GM12878 (cell line): Measurements from ENCODE around the gene CCDC102B. TPM values are rescaled to one million over a fixed set of nuclear protein-coding genes. Genes with fewer than 3 reads are reported as not detected.

ENCODE experiments used
- ATAC-seq: fragments of 200-7000 bp; cut with Tn5 transposase; 3 replicates; pipeline ENCODE4 v1.9.1; 2020; ENCODE audit warnings: mild to moderate bottlenecking, moderate library complexity
- BruUV-seq: library from RNA; stranded (reverse); fragments of 400-500 nt; replicated peaks from 2 replicates; lab custom pipeline; 2021; lab: Mats Ljungman, UMichigan
- CTCF ChIA-PET: fragments of 300-600 bp; sonication (Branson Sonifier 250); formaldehyde crosslinking; extraction: SDS; loops from one replicate; lab custom pipeline; 2021; ENCODE audit warnings: inconsistent platforms; lab: Yijun Ruan, JAX
- POLR2A ChIA-PET: fragments of 350-600 bp; formaldehyde crosslinking; extraction: SDS; loops from one replicate; lab custom pipeline; 2021; ENCODE audit warnings: inconsistent platforms; lab: Charles Lee
- RAD21 ChIA-PET: fragments of 300-600 bp; sonication (Branson Sonifier 250); formaldehyde crosslinking; loops from one replicate; lab custom pipeline; 2023; ENCODE audit warnings: antibody characterized with exemption; ENCODE audit not compliant: unreplicated experiment; lab: Charles Lee
- SMC1A ChIA-PET: fragments of 300-600 bp; sonication (Branson Sonifier 250); formaldehyde crosslinking; loops from one replicate; lab custom pipeline; 2023; ENCODE audit not compliant: unreplicated experiment, uncharacterized antibody; lab: Charles Lee
- DNase-seq: peaks from one replicate; pipeline ENCODE4 v3.0.0-alpha.2; 2011; ENCODE audit warnings: low read depth, low spot score
- FAIRE-seq: peaks from 3 replicates; lab custom pipeline; 2011; peaks lifted over from hg19 to GRCh38; lab: Jason Lieb, UNC
- H2AFZ ChIP-seq: 2 replicates; pipeline ENCODE4 v1.6.0; 2011; ENCODE audit warnings: low read depth, low read length, control low read depth; ENCODE audit not compliant: control insufficient read depth
- H3K27ac ChIP-seq: 2 replicates; pipeline ENCODE4 v1.5.1; 2011; ENCODE audit warnings: control low read depth; ENCODE audit not compliant: control insufficient read depth, insufficient read depth
- H3K27me3 ChIP-seq, 2 experiments: replicated peaks in 1 of 2; 2 replicates each; pipeline versions ENCODE4 v1.6.0 to v1.6.1; 2011; ENCODE audit warnings: low read length in 1 of 2; ENCODE audit not compliant: control insufficient read depth in 2 of 2, insufficient read depth in 2 of 2
- H3K36me3 ChIP-seq, 2 experiments: 2 replicates each; pipeline ENCODE4 v1.5.1; 2011; ENCODE audit warnings: low read length in 1 of 2; ENCODE audit not compliant: control insufficient read depth in 2 of 2, insufficient read depth in 2 of 2
- H3K4me1 ChIP-seq: 2 replicates; pipeline ENCODE4 v1.6.1; 2011; ENCODE audit warnings: mild to moderate bottlenecking, low read length, moderate library complexity, mixed read lengths; ENCODE audit not compliant: control insufficient read depth, insufficient read depth
- H3K4me2 ChIP-seq: 2 replicates; pipeline ENCODE4 v1.6.0; 2011; ENCODE audit warnings: control low read depth; ENCODE audit not compliant: control insufficient read depth, insufficient read depth
- H3K4me3 ChIP-seq: fragments of 200-600 bp; sonication (generic); 2 replicates; pipeline ENCODE4 v1.5.1; 2016
- H3K79me2 ChIP-seq: 2 replicates; pipeline ENCODE4 v1.6.0; 2011; ENCODE audit warnings: low read length; ENCODE audit not compliant: control insufficient read depth, insufficient read depth
- H3K9ac ChIP-seq: 2 replicates; pipeline ENCODE4 v1.8.0; 2011; ENCODE audit warnings: low read length, control low read depth, mixed read lengths; ENCODE audit not compliant: control insufficient read depth, insufficient read depth
- H3K9me3 ChIP-seq: replicated peaks from 3 replicates; pipeline ENCODE4 v1.5.1; 2011; ENCODE audit warnings: mild to moderate bottlenecking, low read length; ENCODE audit not compliant: control insufficient read depth, insufficient read depth
- H4K20me1 ChIP-seq: 2 replicates; pipeline ENCODE4 v1.6.0; 2011; ENCODE audit not compliant: control insufficient read depth, insufficient read depth
- FOXM1 ChIP-seq: IDR thresholded peaks from 2 replicates; pipeline ENCODE4 v1.6.1; 2012; ENCODE audit warnings: low read depth, mild to moderate bottlenecking, inconsistent platforms, low read length, moderate library complexity
- HCFC1 ChIP-seq: fragments of 150-350 bp; IDR thresholded peaks from 2 replicates; pipeline ENCODE4 v1.6.1; 2014; ENCODE audit warnings: low read length
- IRF3 ChIP-seq: fragments of 450-650 bp; IDR thresholded peaks from 2 replicates; pipeline ENCODE4 v1.6.1; 2014; ENCODE audit warnings: mild to moderate bottlenecking
- IRF5 ChIP-seq: fragments of 450-650 bp; IDR thresholded peaks from 2 replicates; pipeline ENCODE4 v1.6.1; 2017; ENCODE audit warnings: borderline replicate concordance
- JUNB ChIP-seq: IDR thresholded peaks from 2 replicates; pipeline ENCODE4 v1.6.1; 2016; ENCODE audit warnings: antibody characterized with exemption, mild to moderate bottlenecking
- NFYA ChIP-seq: IDR thresholded peaks from 2 replicates; pipeline ENCODE4 v1.6.1; 2011; ENCODE audit warnings: low read depth, mild to moderate bottlenecking, low read length, improper control_type of control experiment, borderline replicate concordance
- PKNOX1 ChIP-seq: fragments of 450-650 bp; IDR thresholded peaks from 2 replicates; pipeline ENCODE4 v1.6.1; 2016; ENCODE audit warnings: mild to moderate bottlenecking
- POU2F2 ChIP-seq: IDR thresholded peaks from 3 replicates; pipeline ENCODE4 v1.6.1; 2011; ENCODE audit warnings: low read depth, mild to moderate bottlenecking, low read length, borderline replicate concordance
- RAD21 ChIP-seq: IDR thresholded peaks from 2 replicates; pipeline ENCODE4 v1.6.1; 2011; ENCODE audit warnings: mild to moderate bottlenecking, low read depth, low read length, moderate library complexity; ENCODE audit not compliant: insufficient read depth
- RFX5 ChIP-seq: IDR thresholded peaks from 2 replicates; pipeline ENCODE4 v1.6.1; 2011; ENCODE audit warnings: low read depth, low read length, improper control_type of control experiment
- ZZZ3 ChIP-seq: IDR thresholded peaks from 2 replicates; pipeline ENCODE4 v1.6.1; 2011; ENCODE audit warnings: low read depth; ENCODE audit not compliant: control insufficient read depth, insufficient read length
- WGBS: methylation state at CpG from one replicate; pipeline ENCODE4 v1.1.6; 2016; ENCODE audit warnings: low lambda C conversion rate; ENCODE audit not compliant: insufficient replicate concordance, insufficient coverage; ENCODE audit errors: missing lambda C conversion rate; 5-methylcytosine and 5-hydroxymethylcytosine counted together
- in situ Hi-C: fragments of 300-500 bp; cut with MboI; formaldehyde crosslinking; loops from 9 replicates; pipeline ENCODE4 v1.14.3; 2018; ENCODE audit warnings: mixed read lengths
- intact Hi-C: fragments of 100-400 bp; cut with micrococcal nuclease; formaldehyde crosslinking; loops from one replicate; pipeline ENCODE4 v1.14.2; 2022; ENCODE audit not compliant: unreplicated experiment
- polyA plus RNA-seq, 11 experiments: library from polyadenylated mRNA; depleted of rRNA in 4 of 11; unstranded in 6 of 11; stranded (reverse) in 5 of 11; fragments of >200 nt; fragmentation: Nextera tagmentation in 4 of 11; fragmentation: Illumina TruSeq in 1 of 11; extraction: Ambion mirVana in 4 of 11; extraction: Trizol in 1 of 11; gene quantifications; 1 replicate in 1 of 11; 2 replicates in 10 of 11; pipeline versions ENCODE4 v1.2.1 to v1.2.3, GENCODE V29; 2011 to 2016; ENCODE audit warnings: inconsistent platforms in 2 of 11, missing spikeins in 2 of 11, low read depth in 1 of 11
- total RNA-seq, 4 experiments: library from RNA; depleted of rRNA in 3 of 4; stranded (reverse); fragments of >200 nt in 3 of 4; fragmentation: Illumina TruSeq in 1 of 4; extraction: Trizol in 1 of 4; gene quantifications; 2 replicates each; pipeline versions ENCODE4 v1.2.1 to v1.2.3, GENCODE V29; 2013 to 2021

Gene CCDC102B
- total and polyA plus RNA-seq, 10 of the 15 experiments (the other 5 are each of a cell fraction or from before 2014, with no cell fraction given) = 2.7 to 4.7 (median 3.3) TPM

GRCh38 chr18:68897286-68897685, 99.4 kb downstream of the CCDC102B start:
- no peak for TF ChIP-seq IRF3
- no peak for TF ChIP-seq HCFC1
- TF ChIP-seq ZZZ3 = no peak
- no peak for TF ChIP-seq JUNB
- TF ChIP-seq RAD21 = no peak
- no peaks in the 10 kb centered on the region for H3K27me3 ChIP-seq
- BruUV-seq = no TSS peak
- RAD21 ChIA-PET = no interaction called here
- intact Hi-C loops (no loop called here), in situ Hi-C loops (no loop called here)
- no peaks in the 10 kb centered on the region for H3K4me1 ChIP-seq
- no peaks in the 10 kb centered on the region for H4K20me1 ChIP-seq
- no peak overlapping the region for H3K4me3 ChIP-seq
- DNase-seq (no peak), FAIRE-seq (no peak), ATAC-seq (no peak)
- no peaks in the 10 kb centered on the region for H3K36me3 ChIP-seq
- H2AFZ ChIP-seq = no peak overlapping the region
- H3K4me2 ChIP-seq = no peak overlapping the region
- WGBS = 39% methylated on average over 4 of the region's 4 CpGs
- no peak overlapping the region for H3K9ac ChIP-seq
- no peak overlapping the region for H3K27ac ChIP-seq
- CTCF ChIA-PET = interaction anchor here (0.7 kb wide), 1 partner anchor 1558 kb away, joined by 3 read pairs; no protein-coding TSS in a partner anchor
- POLR2A ChIA-PET = interaction anchor here (0.5 kb wide), 1 partner anchor 103 kb away, joined by 8 read pairs; no protein-coding TSS in a partner anchor
- H3K79me2 ChIP-seq = no peaks in the 10 kb centered on the region
- H3K9me3 ChIP-seq = no peaks in the 10 kb centered on the region
- SMC1A ChIA-PET = no interaction called here

GRCh38 chr18:68909579-68909978, 111.7 kb downstream of the CCDC102B start:
- Histone ChIP-seq H3K9ac (no peak overlapping the region), H3K79me2 (no peaks in the 10 kb centered on the region), H3K4me1 (no peaks in the 10 kb centered on the region), H4K20me1 (no peaks in the 10 kb centered on the region), H3K4me2 (no peak overlapping the region), H3K27me3 (no peaks in the 10 kb centered on the region)
- in situ Hi-C loops = no loop called here
- intact Hi-C loops = no loop called here
- DNase-seq (no peak), ATAC-seq (no peak), FAIRE-seq (no peak)
- ChIA-PET CTCF (no interaction called here), SMC1A (no interaction called here), RAD21 (no interaction called here)
- BruUV-seq = no TSS peak
- TF ChIP-seq FOXM1 (no peak), IRF5 (no peak), PKNOX1 (no peak), POU2F2 (no peak), NFYA (no peak), RFX5 (no peak)
- TF ChIP-seq, all 136 proteins: peak for 0
- POLR2A ChIA-PET = no interaction called here
- Histone ChIP-seq H3K36me3 (no peaks in the 10 kb centered on the region), H3K27ac (no peak overlapping the region), H3K9me3 (no peaks in the 10 kb centered on the region), H2AFZ (no peak overlapping the region), H3K4me3 (no peak overlapping the region)
